GF-D8 (cell line): ENCODE data around the gene AFAP1.

Source experiments
- DNase-seq: peaks from one replicate; lab custom pipeline; 2025; lab: John Stamatoyannopoulos, UW

AFAP1 gene

GRCh38 chr4:7782783-7783182, 156.9 kb downstream of the AFAP1 start:
- no peak for DNase-seq

GRCh38 chr4:7781993-7782392, 157.7 kb downstream of the AFAP1 start:
- DNase-seq: no peak

DNA sequence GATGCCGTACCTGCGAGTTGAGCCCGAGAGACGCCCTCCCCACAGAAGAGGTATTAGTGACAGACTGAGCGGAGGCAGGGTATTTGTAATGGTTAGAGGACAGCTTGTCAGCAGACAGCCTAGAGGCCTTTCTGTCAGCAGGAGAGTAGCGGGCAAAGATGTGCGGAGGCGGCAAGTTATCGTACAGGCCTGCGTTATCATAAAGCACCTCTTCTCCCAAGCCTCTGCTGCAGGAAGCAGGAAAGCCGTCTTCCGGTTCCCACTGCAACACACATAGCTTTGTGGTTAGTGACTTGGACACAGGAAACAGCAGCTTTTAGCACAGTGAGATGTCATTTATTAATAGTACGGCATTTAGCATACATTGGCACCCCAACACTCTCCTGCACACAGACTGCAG, 158.3 kb downstream of the AFAP1 start:
- no peak for DNase-seq

GRCh38 chr4:7780751-7781348, 158.8 kb downstream of the AFAP1 start:
- DNase-seq: no peak

GRCh38 chr4:7779432-7779768, 160.3 kb downstream of the AFAP1 start:
- no peak for DNase-seq

- DNase-seq: no peak
These were observed 160.9 kb downstream of the AFAP1 start for GRCh38 chr4:7778510-7779431.

DNA sequence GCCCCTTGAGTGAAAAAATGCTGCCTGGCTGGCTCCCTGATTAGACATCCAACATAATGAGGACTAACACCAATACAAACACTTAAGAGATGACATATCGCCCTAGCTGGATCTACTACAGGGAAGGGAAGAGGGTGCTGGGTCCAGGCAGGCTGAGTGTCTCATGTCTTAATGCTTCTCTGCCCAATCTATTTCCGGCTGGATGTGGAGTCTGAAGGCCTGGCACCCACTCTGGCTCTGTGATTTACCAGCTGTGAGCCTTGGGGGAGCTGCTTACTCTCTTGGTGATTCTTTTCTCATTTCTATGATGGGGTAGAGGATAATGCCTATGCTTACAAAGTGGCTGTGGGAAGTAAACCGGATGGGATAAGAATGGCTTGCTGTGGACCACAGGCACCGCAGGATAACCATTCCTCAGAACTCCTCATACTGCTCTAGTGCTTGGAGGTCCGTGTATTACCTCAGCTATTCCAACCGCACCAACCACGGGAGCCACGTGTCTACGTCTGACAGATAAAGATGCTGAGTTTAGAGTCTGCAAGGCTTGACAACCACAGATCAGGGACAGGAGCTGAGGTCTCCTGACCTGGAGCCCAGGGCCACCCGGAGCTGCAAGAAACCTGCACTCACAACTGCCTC, 161.7 kb downstream of the AFAP1 start:
- no peak for DNase-seq

GRCh38 chr4:7777017-7777710, 162.5 kb downstream of the AFAP1 start:
- no peak for DNase-seq

DNA sequence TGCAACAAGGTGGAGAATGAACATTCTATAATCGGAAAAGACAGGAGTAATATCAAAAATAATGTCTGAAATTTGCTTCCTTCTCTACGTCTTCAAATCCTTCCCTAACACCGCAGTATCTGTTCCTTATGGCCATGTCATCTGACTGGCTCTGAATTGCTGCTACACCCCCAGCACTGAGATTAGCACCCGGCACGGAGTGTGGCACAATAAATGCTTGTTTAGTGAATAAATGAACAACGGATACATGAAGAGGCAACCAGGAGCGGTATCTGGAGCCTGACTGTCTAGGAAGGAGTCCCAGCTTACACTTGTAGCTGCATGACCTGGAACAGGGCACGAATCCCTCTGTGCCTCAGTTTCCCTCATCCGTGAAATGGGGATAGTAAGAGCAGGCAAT, 164.3 kb downstream of the AFAP1 start:
- DNase-seq: no peak

GRCh38 chr4:7774301-7775294, 165.1 kb downstream of the AFAP1 start:
- DNase-seq: no peak

- no peak for DNase-seq
These were observed 166.1 kb downstream of the AFAP1 start for GRCh38 chr4:7773401-7774180.

DNA sequence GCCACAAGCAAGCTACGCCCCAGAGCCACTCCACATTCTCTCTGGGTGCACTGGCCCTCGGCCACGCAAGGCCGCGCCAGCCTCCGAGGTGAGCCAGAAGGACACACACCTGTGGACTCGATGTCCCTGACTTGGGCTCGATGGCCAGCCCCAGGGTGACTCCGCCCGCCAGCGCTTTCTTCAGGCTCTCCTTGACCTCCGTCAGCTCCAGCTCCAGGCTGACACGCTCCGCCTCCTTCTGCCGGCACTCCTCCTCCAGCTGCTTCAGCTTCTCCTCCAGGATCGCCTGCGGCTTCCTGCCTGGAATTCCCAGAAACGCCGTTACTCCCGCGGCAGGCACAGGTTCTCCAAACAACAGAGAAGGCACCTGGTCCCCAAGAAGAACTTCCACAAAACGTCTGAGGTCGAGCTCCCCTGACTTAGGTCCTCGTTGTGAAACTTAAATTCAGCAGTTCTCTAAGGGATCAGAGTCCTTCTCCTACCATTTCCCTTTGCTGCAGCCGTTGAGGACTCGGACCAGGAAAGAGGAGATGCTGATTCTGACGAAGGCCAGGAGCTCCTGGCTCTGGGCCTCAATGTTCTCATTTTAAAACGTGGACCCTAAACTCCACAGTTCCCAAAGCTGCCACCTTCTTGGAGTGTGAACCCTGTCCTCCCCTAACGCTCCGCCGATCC, 166.8 kb downstream of the AFAP1 start:
- no peak for DNase-seq

DNA sequence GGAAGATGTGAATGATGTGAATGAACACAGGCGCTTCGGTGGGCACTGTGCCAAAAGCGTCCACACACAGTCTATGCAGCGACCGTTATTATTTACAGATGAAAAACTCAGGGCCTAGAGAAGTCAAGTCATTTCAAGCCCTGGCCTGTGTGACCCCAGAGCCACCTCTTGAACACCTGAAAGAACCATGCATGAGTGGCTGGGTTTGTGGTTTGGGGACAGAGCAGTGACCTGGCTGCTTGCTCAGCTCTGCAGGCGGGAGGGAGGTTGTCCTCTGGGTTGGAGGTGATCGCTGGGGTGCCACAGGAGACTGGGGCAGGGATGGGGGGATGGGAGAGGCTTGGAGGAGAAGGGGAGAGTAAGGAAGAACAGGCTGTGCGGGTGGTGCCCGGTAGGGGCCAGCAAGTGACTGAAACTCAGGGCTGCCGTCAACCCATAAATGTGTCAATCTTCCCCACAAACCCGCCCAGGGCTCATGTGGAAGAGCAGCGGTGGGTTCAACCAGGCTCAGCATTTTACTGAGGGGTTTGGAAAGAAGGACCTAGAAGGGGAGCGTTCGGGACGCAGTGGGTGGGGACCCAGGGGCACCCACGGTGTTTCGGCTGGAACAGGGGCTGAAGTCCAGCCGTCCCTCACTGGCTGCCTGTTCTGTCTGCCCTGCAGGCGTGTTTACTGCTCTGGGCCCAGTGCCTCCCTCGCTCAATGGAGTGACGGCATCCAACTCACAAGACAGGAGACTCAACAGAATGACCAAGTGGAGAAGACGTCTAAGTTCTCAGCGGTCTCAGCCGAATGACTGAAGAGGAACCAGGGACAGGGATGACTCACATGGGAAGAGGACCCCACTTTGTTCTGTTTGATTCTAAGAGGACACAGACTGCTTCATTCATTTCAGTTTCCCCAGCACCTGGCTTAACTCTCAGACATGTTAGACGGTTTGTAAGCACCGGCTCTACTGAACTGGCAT, 167.8 kb downstream of the AFAP1 start:
- no peak for DNase-seq

- no peak for DNase-seq
These were observed 168.6 kb downstream of the AFAP1 start for GRCh38 chr4:7771056-7771455.

DNA sequence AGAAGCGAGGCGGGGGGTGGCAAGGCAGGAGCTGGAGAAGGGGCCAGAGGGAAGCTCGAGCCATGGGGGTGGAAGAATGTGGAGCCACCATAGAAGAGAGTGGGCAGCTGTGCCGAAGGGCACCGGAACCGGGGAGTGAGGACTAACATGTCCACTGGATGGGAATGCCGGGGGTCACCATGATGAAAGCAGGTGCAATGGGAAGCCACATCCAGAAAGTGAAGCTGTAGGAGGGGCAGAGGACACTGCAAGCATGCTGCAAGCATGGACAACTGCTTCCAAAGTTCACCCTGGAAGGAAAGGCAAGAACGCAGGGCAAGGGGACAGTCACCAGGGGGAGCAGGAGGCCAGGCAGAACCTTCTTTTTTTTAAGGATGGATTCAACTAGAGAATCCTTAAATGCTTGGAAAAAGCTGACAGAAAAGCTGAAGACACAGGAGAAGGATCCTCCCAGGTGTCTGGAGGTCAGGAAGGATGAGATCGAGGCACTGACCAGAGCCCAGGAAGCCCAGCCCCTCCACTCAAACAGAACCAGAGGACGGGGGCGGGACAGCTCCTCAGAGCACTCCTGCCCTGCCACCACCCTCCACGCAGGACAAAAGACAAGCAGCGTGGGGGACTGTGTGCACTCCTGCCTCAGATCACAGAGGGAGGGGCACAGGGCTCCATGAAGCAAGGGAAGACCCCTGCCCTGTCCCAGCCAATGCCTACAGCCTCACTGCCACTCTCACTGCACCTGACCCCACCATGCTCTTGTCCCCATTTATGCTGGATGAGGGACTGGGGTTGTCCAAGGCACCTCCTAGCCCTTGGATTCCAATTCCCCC, 169.2 kb downstream of the AFAP1 start:
- DNase-seq: no peak

- DNase-seq: no peak
These were observed 170.1 kb downstream of the AFAP1 start for GRCh38 chr4:7769396-7770223.

GRCh38 chr4:7768736-7769135, 170.9 kb downstream of the AFAP1 start:
- no peak for DNase-seq
